Muscle layer of colon (tissue), 2 donors: ENCODE data around the gene THY1.

Source experiments
- H3K27ac ChIP-seq: one replicate; pipeline ENCODE4 v1.7.0; 2013; ENCODE audit warnings: low read depth, mild to moderate bottlenecking, low read length, moderate library complexity
- H3K27me3 ChIP-seq, 2 donors: one replicate each; pipeline ENCODE4 v1.7.0; 2013; ENCODE audit warnings: low read length in 2 of 2, mild to moderate bottlenecking in 2 of 2; ENCODE audit not compliant: insufficient read depth in 2 of 2, control insufficient read depth in 1 of 2
- H3K36me3 ChIP-seq: one replicate; pipeline ENCODE4 v1.7.0; 2013; ENCODE audit warnings: mild to moderate bottlenecking, low read length; ENCODE audit not compliant: insufficient read depth
- H3K4me1 ChIP-seq: one replicate; pipeline ENCODE4 v1.7.0; 2013; ENCODE audit warnings: mild to moderate bottlenecking, low read length; ENCODE audit not compliant: insufficient read depth
- H3K4me3 ChIP-seq, 2 donors: one replicate each; pipeline ENCODE4 v1.7.0; 2013; ENCODE audit warnings: low read length in 2 of 2, low read depth in 1 of 2, mild to moderate bottlenecking in 1 of 2, moderate library complexity in 1 of 2
- H3K9ac ChIP-seq: one replicate; pipeline ENCODE4 v1.7.0; 2013; ENCODE audit warnings: low read length
- H3K9me3 ChIP-seq: one replicate; pipeline ENCODE4 v1.7.0; 2013; ENCODE audit warnings: mild to moderate bottlenecking, low read length
- donor health status: abdominal sarcoma.
- donor health status: Adenocarcinoma of cecum.

The THY1 gene

GRCh38 chr11:119372260-119373058 lies 50.5 kb downstream of the THY1 start:
- peaks cover 75% of the 10 kb centered on the region for H3K4me1 ChIP-seq
- no peak overlapping the region for H3K9ac ChIP-seq
- H3K36me3 ChIP-seq: no peaks in the 10 kb centered on the region
- H3K4me3 ChIP-seq: no peak overlapping the region
- H3K27me3 ChIP-seq: no peaks in the 10 kb centered on the region
- no peaks in the 10 kb centered on the region for H3K9me3 ChIP-seq
- no peak overlapping the region for H3K27ac ChIP-seq

GRCh38 chr11:119371778-119372182 lies 51.2 kb downstream of the THY1 start:
- no peak overlapping the region for H3K27ac ChIP-seq

GRCh38 chr11:119371067-119371601 lies 51.8 kb downstream of the THY1 start:
- Histone ChIP-seq H3K27me3 (no peaks in the 10 kb centered on the region), H3K9ac (peak overlapping the region; percentile 33), H3K9me3 (no peaks in the 10 kb centered on the region), H3K4me3 (no peak overlapping the region), H3K4me1 (peaks cover 83% of the 10 kb centered on the region), H3K36me3 (no peaks in the 10 kb centered on the region), H3K27ac (no peak overlapping the region)

More at GRCh38 chr11:119371778-119372182, 51.2 kb downstream of the THY1 start:
- no peaks in the 10 kb centered on the region for H3K9me3 ChIP-seq
- no peak overlapping the region for H3K4me3 ChIP-seq
- peaks cover 82% of the 10 kb centered on the region for H3K4me1 ChIP-seq
- H3K36me3 ChIP-seq: no peaks in the 10 kb centered on the region
- no peaks in the 10 kb centered on the region for H3K27me3 ChIP-seq
- H3K9ac ChIP-seq: no peak overlapping the region

- H3K27me3 ChIP-seq: no peaks in the 10 kb centered on the region
- H3K9ac ChIP-seq: peak overlapping the region; percentile 33
- H3K36me3 ChIP-seq: no peaks in the 10 kb centered on the region
- no peak overlapping the region for H3K4me3 ChIP-seq
- H3K4me1 ChIP-seq: peaks cover 82% of the 10 kb centered on the region
- H3K27ac ChIP-seq: no peak overlapping the region
- no peaks in the 10 kb centered on the region for H3K9me3 ChIP-seq
Observed at GRCh38 chr11:119370486-119371046, 52.4 kb downstream of the THY1 start.

- H3K4me1 ChIP-seq: peaks cover 82% of the 10 kb centered on the region
- H3K4me3 ChIP-seq: no peak overlapping the region
- H3K27ac ChIP-seq: peak overlapping the region; percentile 10
- no peaks in the 10 kb centered on the region for H3K36me3 ChIP-seq
- peaks cover 0 to 10% of the 10 kb centered on the region in 2 donors for H3K27me3 ChIP-seq
- H3K9ac ChIP-seq: peak overlapping the region; percentile 15
- no peaks in the 10 kb centered on the region for H3K9me3 ChIP-seq
Observed at GRCh38 chr11:119369132-119369925, 53.6 kb downstream of the THY1 start.

- Histone ChIP-seq H3K4me3 (peak overlapping the region in 1 of 2 donors; percentile 28), H3K27me3 (peaks cover 0 to 11% of the 10 kb centered on the region in 2 donors), H3K27ac (peak overlapping the region; percentile 10), H3K36me3 (no peaks in the 10 kb centered on the region), H3K4me1 (peaks cover 77% of the 10 kb centered on the region), H3K9me3 (no peaks in the 10 kb centered on the region), H3K9ac (peak overlapping the region; percentile 15)
Observed at GRCh38 chr11:119368121-119369034, 54.6 kb downstream of the THY1 start.

- no peak overlapping the region for H3K9ac ChIP-seq
- no peak overlapping the region for H3K4me3 ChIP-seq
- peaks cover 77% of the 10 kb centered on the region for H3K4me1 ChIP-seq
- H3K36me3 ChIP-seq: no peaks in the 10 kb centered on the region
- no peaks in the 10 kb centered on the region for H3K9me3 ChIP-seq
- peaks cover 0 to 11% of the 10 kb centered on the region in 2 donors for H3K27me3 ChIP-seq
- no peak overlapping the region for H3K27ac ChIP-seq
Observed at GRCh38 chr11:119367661-119368120, 55.3 kb downstream of the THY1 start.
